Measurements from ENCODE around the gene KCNMB4.

KCNMB4 gene

GRCh38 chr12:70427611-70428010 is 61.5 kb downstream of the KCNMB4 start:
- DNase-seq (ENCODE audit: extremely low read depth in 1 of 2, low read depth in 1 of 2): no peak

- DNase-seq (ENCODE audit: extremely low read depth in 1 of 2, low read depth in 1 of 2): no peak
Observed at GRCh38 chr12:70430400-70430799, 64.3 kb downstream of the KCNMB4 start.

GRCh38 chr12:70436836-70437235 is 70.7 kb downstream of the KCNMB4 start:
- DNase-seq (ENCODE audit: extremely low read depth in 1 of 2, low read depth in 1 of 2): no peak

GRCh38 chr12:70443062-70443673 is 77.1 kb downstream of the KCNMB4 start:
- DNase-seq (ENCODE audit: extremely low read depth in 1 of 2, low read depth in 1 of 2): no peak

GRCh38 chr12:70444903-70445302 is 78.8 kb downstream of the KCNMB4 start:
- DNase-seq (ENCODE audit: extremely low read depth in 1 of 2, low read depth in 1 of 2): no peak

GRCh38 chr12:70448371-70448770 is 82.3 kb downstream of the KCNMB4 start:
- no peak for DNase-seq (ENCODE audit: extremely low read depth in 1 of 2, low read depth in 1 of 2)

GRCh38 chr12:70449074-70449752 is 83.1 kb downstream of the KCNMB4 start:
- no peak for DNase-seq (ENCODE audit: extremely low read depth in 1 of 2, low read depth in 1 of 2)

GRCh38 chr12:70449753-70450341 is 83.8 kb downstream of the KCNMB4 start:
- no peak for DNase-seq (ENCODE audit: extremely low read depth in 1 of 2, low read depth in 1 of 2)

GRCh38 chr12:70451528-70451927 is 85.4 kb downstream of the KCNMB4 start:
- DNase-seq (ENCODE audit: extremely low read depth in 1 of 2, low read depth in 1 of 2): no peak

- no peak for DNase-seq (ENCODE audit: extremely low read depth in 1 of 2, low read depth in 1 of 2)
Observed at GRCh38 chr12:70456953-70457352, 90.9 kb downstream of the KCNMB4 start.

- no peak for DNase-seq (ENCODE audit: extremely low read depth in 1 of 2, low read depth in 1 of 2)
Observed at GRCh38 chr12:70459786-70460185, 93.7 kb downstream of the KCNMB4 start.

- no peak for DNase-seq (ENCODE audit: extremely low read depth in 1 of 2, low read depth in 1 of 2)
Observed at GRCh38 chr12:70463997-70464396, 97.9 kb downstream of the KCNMB4 start.

GRCh38 chr12:70466753-70467152 is 100.7 kb downstream of the KCNMB4 start:
- DNase-seq (ENCODE audit: extremely low read depth in 1 of 2, low read depth in 1 of 2): no peak

GRCh38 chr12:70467476-70467875 is 101.4 kb downstream of the KCNMB4 start:
- no peak for DNase-seq (ENCODE audit: extremely low read depth in 1 of 2, low read depth in 1 of 2)

GRCh38 chr12:70467918-70468733 is 102.0 kb downstream of the KCNMB4 start:
- no peak for DNase-seq (ENCODE audit: extremely low read depth in 1 of 2, low read depth in 1 of 2)

- DNase-seq (ENCODE audit: extremely low read depth in 1 of 2, low read depth in 1 of 2): no peak
Observed at GRCh38 chr12:70468741-70469140, 102.7 kb downstream of the KCNMB4 start.

- DNase-seq (ENCODE audit: extremely low read depth in 1 of 2, low read depth in 1 of 2): no peak
Observed at GRCh38 chr12:70469221-70469820, 103.2 kb downstream of the KCNMB4 start.

GRCh38 chr12:70482764-70483163 is 116.7 kb downstream of the KCNMB4 start:
- DNase-seq (ENCODE audit: extremely low read depth in 1 of 2, low read depth in 1 of 2): no peak

All from activated CD8-positive, alpha-beta memory T cell treated with anti-CD3 and anti-CD28 coated beads for 1 hour (primary cell).